Peyer's patch (tissue), 4 donors: ENCODE results near the gene FAXDC2.

Experiments used
- CTCF ChIP-seq, 6 experiments: fragments of 450-650 bp in 4 of 6; fragments of 200-600 bp in 2 of 6; sonication (generic) in 1 of 6; IDR thresholded peaks; one replicate each; pipeline ENCODE4 v1.5.1; 2017 to 2019; ENCODE audit warnings: antibody characterized with exemption in 6 of 6, mild to moderate bottlenecking in 3 of 6, moderate library complexity in 1 of 6
- POLR2A ChIP-seq, 2 donors: fragments of 450-650 bp; IDR thresholded peaks; one replicate each; pipeline ENCODE4 v1.5.1; 2017; ENCODE audit warnings: antibody characterized with exemption in 2 of 2, mild to moderate bottlenecking in 2 of 2, moderate library complexity in 2 of 2

GRCh38 chr5:154865466-154866184 is 15.2 kb upstream of the FAXDC2 start:
- TF ChIP-seq CTCF (IDR thresholded peaks at IDR 0.05) (no peak), POLR2A (IDR thresholded peaks at IDR 0.05) (no peak)
